ENCODE data around the gene TBC1D24. TPM values are rescaled to one million over a fixed set of nuclear protein-coding genes. Genes with fewer than 3 reads are reported as not detected.

TBC1D24 gene
- total and polyA plus RNA-seq, 4 donors = 0.38 to 15.6 (median 5.0) TPM

DNA sequence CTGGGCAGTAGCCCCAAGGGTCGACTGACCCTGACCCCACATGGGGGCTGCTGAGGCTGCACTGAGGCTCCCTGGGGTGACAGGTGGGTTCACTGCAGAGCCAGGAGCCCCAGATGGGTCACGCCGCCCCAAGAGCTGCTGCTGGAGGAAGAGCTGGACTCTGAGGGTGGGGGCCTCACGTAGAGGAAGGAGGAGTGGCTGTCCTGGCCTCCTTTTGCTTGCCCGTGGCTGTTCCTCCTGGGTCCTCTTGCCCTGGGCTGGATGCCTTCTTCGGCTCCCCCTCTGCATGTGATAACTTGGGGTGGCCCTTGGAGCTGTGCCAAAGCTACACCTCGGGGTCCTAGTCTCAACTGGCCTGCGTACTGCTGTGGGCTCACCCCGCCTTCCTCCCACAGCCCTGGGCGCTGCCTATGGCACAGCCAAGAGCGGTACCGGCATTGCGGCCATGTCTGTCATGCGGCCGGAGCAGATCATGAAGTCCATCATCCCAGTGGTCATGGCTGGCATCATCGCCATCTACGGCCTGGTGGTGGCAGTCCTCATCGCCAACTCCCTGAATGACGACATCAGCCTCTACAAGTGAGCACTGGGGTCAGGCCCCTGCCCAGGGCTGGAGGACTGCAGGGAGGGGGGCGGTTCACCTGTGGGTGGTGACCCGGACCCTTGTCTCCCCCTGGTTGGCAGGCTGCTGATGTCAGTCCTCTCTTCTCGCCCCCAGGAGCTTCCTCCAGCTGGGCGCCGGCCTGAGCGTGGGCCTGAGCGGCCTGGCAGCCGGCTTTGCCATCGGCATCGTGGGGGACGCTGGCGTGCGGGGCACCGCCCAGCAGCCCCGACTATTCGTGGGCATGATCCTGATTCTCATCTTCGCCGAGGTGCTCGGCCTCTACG, 44.1 kb downstream of the TBC1D24 start:
- DNase-seq (peak in 1 of 2 donors; percentile 56), ATAC-seq (ENCODE audit: low FRiP score) (no peak)
- H3K27ac ChIP-seq (ENCODE audit: low read depth in 1 of 2, low read length in 2 of 2) = peak overlapping the region in 1 of 2 donors; percentile 1
- no peaks in the 10 kb centered on the region for H3K27me3 ChIP-seq (ENCODE audit: control insufficient read depth in 1 of 2, insufficient read depth in 2 of 2, low read length in 1 of 2)
- no peaks in the 10 kb centered on the region for H3K4me1 ChIP-seq (ENCODE audit: control insufficient read depth in 1 of 2, insufficient read depth in 2 of 2, low read length in 2 of 2)
- no peaks in the 10 kb centered on the region for H3K36me3 ChIP-seq (ENCODE audit: control insufficient read depth in 1 of 2, insufficient read depth in 2 of 2, low read length in 1 of 2)
- WGBS, 2 donors = 83 to 86% methylated on average over 38 to 39 of the region's 39 CpGs
- no peaks in the 10 kb centered on the region for H3K9me3 ChIP-seq (ENCODE audit: control insufficient read depth, low read length)
- intact Hi-C loops (cut with DNase I) = no loop called here
- H3K4me3 ChIP-seq (ENCODE audit: low read length in 2 of 2) = no peak overlapping the region

GRCh38 chr16:2519711-2520080, 44.8 kb downstream of the TBC1D24 start:
- intact Hi-C loops (cut with DNase I) = no loop called here
- DNase-seq (peak in 1 of 2 donors; percentile 59), ATAC-seq (ENCODE audit: low FRiP score) (peak; percentile 3)
- Histone ChIP-seq H3K27me3 (ENCODE audit: control insufficient read depth in 1 of 2, insufficient read depth in 2 of 2, low read length in 1 of 2) (no peaks in the 10 kb centered on the region), H3K36me3 (ENCODE audit: control insufficient read depth in 1 of 2, insufficient read depth in 2 of 2, low read length in 1 of 2) (no peaks in the 10 kb centered on the region), H3K4me1 (ENCODE audit: control insufficient read depth in 1 of 2, insufficient read depth in 2 of 2, low read length in 2 of 2) (no peaks in the 10 kb centered on the region), H3K27ac (ENCODE audit: low read depth in 1 of 2, low read length in 2 of 2) (peak overlapping the region; percentile 30 to 55), H3K9me3 (ENCODE audit: control insufficient read depth, low read length) (no peaks in the 10 kb centered on the region), H3K4me3 (ENCODE audit: low read length in 2 of 2) (no peak overlapping the region)
- 46 to 49% methylated on average over 22 of the region's 22 CpGs for WGBS, 2 donors

- no peaks in the 10 kb centered on the region for H3K36me3 ChIP-seq (ENCODE audit: control insufficient read depth in 1 of 2, insufficient read depth in 2 of 2, low read length in 1 of 2)
- H3K27me3 ChIP-seq (ENCODE audit: control insufficient read depth in 1 of 2, insufficient read depth in 2 of 2, low read length in 1 of 2) = no peaks in the 10 kb centered on the region
- ATAC-seq (ENCODE audit: low FRiP score) (peak; percentile 87), DNase-seq (peak; percentile 95 to 97)
- peak within 1 kb of the TSS; percentile 46 to 53 for H3K4me3 ChIP-seq (ENCODE audit: low read length in 2 of 2)
- peak within 1 kb of the TSS; percentile 30 to 55 for H3K27ac ChIP-seq (ENCODE audit: low read depth in 1 of 2, low read length in 2 of 2)
- H3K4me1 ChIP-seq (ENCODE audit: control insufficient read depth in 1 of 2, insufficient read depth in 2 of 2, low read length in 2 of 2) = no peaks in the 10 kb centered on the region
- no peaks in the 10 kb centered on the region for H3K9me3 ChIP-seq (ENCODE audit: control insufficient read depth, low read length)
- 1% methylated on average over 73 to 83 of the region's 83 CpGs for WGBS, 2 donors
- intact Hi-C loops (cut with DNase I) = no loop called here
Measured at GRCh38 chr16:2520097-2520783, 45.3 kb downstream of the TBC1D24 start, which contains the start of gene AMDHD2. TSS of gene AMDHD2 (plus strand) at chr16:2520371. CDS start at chr16:2520459, 88 bp downstream.

- ATAC-seq (ENCODE audit: low FRiP score) (no peak), DNase-seq (peak in 1 of 2 donors; percentile 75)
- no peaks in the 10 kb centered on the region for H3K4me1 ChIP-seq (ENCODE audit: control insufficient read depth in 1 of 2, insufficient read depth in 2 of 2, low read length in 2 of 2)
- intact Hi-C loops (cut with DNase I) = no loop called here
- H3K9me3 ChIP-seq (ENCODE audit: control insufficient read depth, low read length) = no peaks in the 10 kb centered on the region
- 26 to 28% methylated on average over 35 to 41 of the region's 41 CpGs for WGBS, 2 donors
- no peaks in the 10 kb centered on the region for H3K36me3 ChIP-seq (ENCODE audit: control insufficient read depth in 1 of 2, insufficient read depth in 2 of 2, low read length in 1 of 2)
- peak overlapping the region; percentile 46 to 53 for H3K4me3 ChIP-seq (ENCODE audit: low read length in 2 of 2)
- H3K27ac ChIP-seq (ENCODE audit: low read depth in 1 of 2, low read length in 2 of 2) = no peak overlapping the region
- H3K27me3 ChIP-seq (ENCODE audit: control insufficient read depth in 1 of 2, insufficient read depth in 2 of 2, low read length in 1 of 2) = no peaks in the 10 kb centered on the region
Measured at GRCh38 chr16:2520784-2521531, 46.0 kb downstream of the TBC1D24 start.

- WGBS, 2 donors = 89 to 97% methylated on average over 6 of the region's 6 CpGs
- Histone ChIP-seq H3K36me3 (ENCODE audit: control insufficient read depth in 1 of 2, insufficient read depth in 2 of 2, low read length in 1 of 2) (no peaks in the 10 kb centered on the region), H3K4me1 (ENCODE audit: control insufficient read depth in 1 of 2, insufficient read depth in 2 of 2, low read length in 2 of 2) (no peaks in the 10 kb centered on the region), H3K9me3 (ENCODE audit: control insufficient read depth, low read length) (no peaks in the 10 kb centered on the region), H3K27me3 (ENCODE audit: control insufficient read depth in 1 of 2, insufficient read depth in 2 of 2, low read length in 1 of 2) (no peaks in the 10 kb centered on the region), H3K27ac (ENCODE audit: low read depth in 1 of 2, low read length in 2 of 2) (no peak overlapping the region), H3K4me3 (ENCODE audit: low read length in 2 of 2) (no peak overlapping the region)
- DNase-seq (no peak), ATAC-seq (ENCODE audit: low FRiP score) (no peak)
- intact Hi-C loops (cut with DNase I) = no loop called here
Measured at GRCh38 chr16:2523801-2524231, 48.9 kb downstream of the TBC1D24 start.

DNA sequence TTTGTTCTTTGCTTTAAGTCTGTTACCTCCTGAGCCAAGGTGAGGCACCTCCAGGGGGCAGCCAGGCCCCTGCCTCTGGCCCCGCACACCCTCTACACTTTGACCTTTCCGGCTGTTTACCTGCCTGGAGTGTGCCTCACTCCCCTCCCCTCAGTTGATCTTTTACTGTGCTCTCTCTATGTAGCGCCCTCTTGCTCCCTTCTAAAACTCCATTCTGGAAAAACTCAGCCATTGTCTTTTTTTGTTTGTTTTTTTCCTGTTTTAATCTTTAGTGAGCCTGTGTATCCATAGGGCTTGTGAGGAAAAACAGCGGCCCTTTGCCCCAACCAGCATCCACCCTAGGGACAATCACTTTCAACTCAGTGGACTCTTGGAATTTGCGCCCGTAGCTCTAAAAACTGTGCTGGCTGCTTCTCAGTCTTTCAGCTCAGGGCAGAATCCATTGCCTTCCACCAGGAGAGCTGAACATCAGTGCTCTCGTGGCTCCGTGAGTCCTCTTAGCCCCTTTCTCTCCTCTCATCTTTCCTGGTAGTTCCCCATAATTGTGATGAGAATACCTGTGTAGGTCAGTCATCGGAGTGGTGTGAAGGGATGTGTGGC, 49.5 kb downstream of the TBC1D24 start:
- intact Hi-C loops (cut with DNase I) = no loop called here
- DNase-seq = no peak
- Histone ChIP-seq H3K9me3 (ENCODE audit: control insufficient read depth, low read length) (no peaks in the 10 kb centered on the region), H3K4me1 (ENCODE audit: control insufficient read depth in 1 of 2, insufficient read depth in 2 of 2, low read length in 2 of 2) (no peaks in the 10 kb centered on the region), H3K4me3 (ENCODE audit: low read length in 2 of 2) (no peak overlapping the region), H3K36me3 (ENCODE audit: control insufficient read depth in 1 of 2, insufficient read depth in 2 of 2, low read length in 1 of 2) (no peaks in the 10 kb centered on the region), H3K27ac (ENCODE audit: low read depth in 1 of 2, low read length in 2 of 2) (no peak overlapping the region), H3K27me3 (ENCODE audit: control insufficient read depth in 1 of 2, insufficient read depth in 2 of 2, low read length in 1 of 2) (no peaks in the 10 kb centered on the region)
- ATAC-seq (ENCODE audit: low FRiP score) = no peak
- WGBS, 2 donors = 92% methylated on average over 9 of the region's 9 CpGs

- 84 to 89% methylated on average over 8 of the region's 8 CpGs for WGBS, 2 donors
- no peak for ATAC-seq (ENCODE audit: low FRiP score)
- Histone ChIP-seq H3K27me3 (ENCODE audit: control insufficient read depth in 1 of 2, insufficient read depth in 2 of 2, low read length in 1 of 2) (no peaks in the 10 kb centered on the region), H3K4me1 (ENCODE audit: control insufficient read depth in 1 of 2, insufficient read depth in 2 of 2, low read length in 2 of 2) (no peaks in the 10 kb centered on the region), H3K4me3 (ENCODE audit: low read length in 2 of 2) (no peak overlapping the region), H3K9me3 (ENCODE audit: control insufficient read depth, low read length) (no peaks in the 10 kb centered on the region), H3K36me3 (ENCODE audit: control insufficient read depth in 1 of 2, insufficient read depth in 2 of 2, low read length in 1 of 2) (no peaks in the 10 kb centered on the region), H3K27ac (ENCODE audit: low read depth in 1 of 2, low read length in 2 of 2) (no peak overlapping the region)
- no peak for DNase-seq
- intact Hi-C loops (cut with DNase I) = no loop called here
Measured at GRCh38 chr16:2526135-2526534, 51.2 kb downstream of the TBC1D24 start.

- 87 to 88% methylated on average over 12 of the region's 12 CpGs for WGBS, 2 donors
- DNase-seq = no peak
- Histone ChIP-seq H3K27me3 (ENCODE audit: control insufficient read depth in 1 of 2, insufficient read depth in 2 of 2, low read length in 1 of 2) (no peaks in the 10 kb centered on the region), H3K4me1 (ENCODE audit: control insufficient read depth in 1 of 2, insufficient read depth in 2 of 2, low read length in 2 of 2) (no peaks in the 10 kb centered on the region), H3K4me3 (ENCODE audit: low read length in 2 of 2) (no peak overlapping the region), H3K27ac (ENCODE audit: low read depth in 1 of 2, low read length in 2 of 2) (no peak overlapping the region), H3K9me3 (ENCODE audit: control insufficient read depth, low read length) (no peaks in the 10 kb centered on the region), H3K36me3 (ENCODE audit: control insufficient read depth in 1 of 2, insufficient read depth in 2 of 2, low read length in 1 of 2) (no peaks in the 10 kb centered on the region)
- no peak for ATAC-seq (ENCODE audit: low FRiP score)
- intact Hi-C loops (cut with DNase I) = no loop called here
Measured at GRCh38 chr16:2527071-2527783, 52.3 kb downstream of the TBC1D24 start.
